ENCODE data around the gene TLCD2. TPM values are rescaled to one million over a fixed set of nuclear protein-coding genes. Genes with fewer than 3 reads are reported as not detected.
"Not testable (repeated sequence)": the region's sequence is repeated elsewhere in the genome, so short reads cannot be mapped to it uniquely, and the experiment has no call there.

TLCD2 gene
- total RNA-seq, 1 experiment from 2014 or later, result 0.32 TPM

DNA sequence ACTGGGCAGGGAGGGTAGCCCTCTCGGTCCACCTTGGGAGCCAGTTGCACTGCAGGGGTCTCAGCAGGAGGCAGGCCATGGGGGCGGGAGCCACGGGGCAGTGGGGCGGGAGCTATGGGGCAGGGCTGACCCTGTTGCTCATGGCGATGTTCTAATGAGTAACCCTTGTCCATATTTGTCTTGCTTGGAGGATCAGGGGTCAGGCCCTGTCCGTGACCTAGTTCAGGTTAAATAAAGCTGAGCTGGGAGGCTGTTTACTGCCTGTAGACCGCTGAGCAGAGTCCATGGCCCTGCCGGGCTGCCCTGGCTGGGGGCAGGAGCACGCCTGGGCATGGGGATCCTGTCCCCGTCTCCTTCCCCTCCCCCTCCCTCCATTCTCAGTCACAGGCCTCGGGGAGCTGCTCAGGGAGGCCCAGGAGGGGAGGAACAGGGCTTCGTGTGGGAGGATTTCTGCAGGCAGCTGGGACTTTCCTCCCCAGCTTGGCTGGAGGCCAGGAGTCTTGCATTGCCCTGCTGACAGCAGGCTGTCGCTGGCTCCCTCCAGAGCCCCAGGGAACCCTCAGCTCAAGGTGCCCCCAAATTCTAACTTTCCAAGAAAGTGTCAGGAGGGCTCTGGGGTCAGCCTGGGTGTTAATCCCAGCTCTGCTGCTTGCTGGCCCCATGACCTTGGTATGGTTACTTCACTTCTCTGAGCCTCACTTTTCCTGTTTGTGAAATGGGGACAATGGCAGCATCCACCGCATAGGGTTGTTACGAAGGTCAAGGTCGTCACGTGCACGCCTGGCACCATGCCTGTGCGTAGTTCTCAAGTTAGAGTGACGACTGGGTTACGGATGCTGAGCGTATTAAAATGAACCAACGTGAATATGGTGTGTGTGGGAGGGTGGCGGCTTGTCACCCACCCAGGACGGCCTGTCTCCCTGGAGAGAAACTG lies 26.4 kb upstream of the TLCD2 start:
- DNase-seq (ENCODE audit: low read depth), result peak; percentile 22

DNA sequence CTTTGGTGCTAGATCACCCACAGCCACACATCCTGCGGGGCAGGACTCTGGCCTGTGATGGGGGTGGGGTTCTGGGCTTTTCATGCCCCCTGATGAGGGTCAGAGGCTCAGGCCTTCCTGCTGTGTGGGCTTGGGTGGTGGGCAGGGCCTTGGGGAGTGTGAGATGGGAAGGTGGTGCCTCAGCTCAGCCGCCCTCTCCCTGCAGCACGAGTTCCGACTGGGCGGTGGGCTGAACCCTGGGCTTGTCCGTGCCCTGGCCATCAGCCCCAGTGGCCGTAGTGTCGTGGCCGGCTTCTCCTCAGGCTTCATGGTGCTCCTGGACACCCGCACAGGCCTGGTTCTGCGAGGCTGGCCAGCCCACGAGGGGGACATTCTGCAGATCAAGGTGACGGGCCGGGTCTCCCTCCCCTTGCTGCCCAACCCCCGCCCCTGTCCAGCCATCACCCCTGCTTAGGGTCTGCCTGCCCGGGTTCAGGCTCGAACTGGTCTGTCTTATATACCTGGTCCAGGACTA lies 25.7 kb upstream of the TLCD2 start:
- DNase-seq (ENCODE audit: low read depth), result no peak

DNA sequence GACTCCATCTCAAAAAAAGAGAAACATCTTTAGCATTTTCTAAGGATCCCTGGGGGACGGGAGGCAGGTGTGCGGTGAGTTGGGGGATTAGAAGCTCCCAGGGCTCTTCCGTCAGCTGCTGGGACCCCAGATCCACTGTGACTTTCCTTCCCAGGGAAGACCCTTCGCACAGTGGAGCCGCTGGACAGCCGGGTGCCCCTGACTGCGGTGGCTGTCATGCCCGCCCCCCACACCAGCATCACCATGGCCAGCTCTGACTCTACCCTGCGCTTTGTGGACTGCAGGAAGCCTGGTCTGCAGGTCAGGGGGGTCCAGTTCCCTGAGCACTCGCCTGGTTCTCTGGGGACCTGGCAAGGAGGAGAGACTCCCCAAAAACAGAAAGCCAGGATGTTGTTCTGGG lies 25.2 kb upstream of the TLCD2 start:
- DNase-seq (ENCODE audit: low read depth), result no peak

DNA sequence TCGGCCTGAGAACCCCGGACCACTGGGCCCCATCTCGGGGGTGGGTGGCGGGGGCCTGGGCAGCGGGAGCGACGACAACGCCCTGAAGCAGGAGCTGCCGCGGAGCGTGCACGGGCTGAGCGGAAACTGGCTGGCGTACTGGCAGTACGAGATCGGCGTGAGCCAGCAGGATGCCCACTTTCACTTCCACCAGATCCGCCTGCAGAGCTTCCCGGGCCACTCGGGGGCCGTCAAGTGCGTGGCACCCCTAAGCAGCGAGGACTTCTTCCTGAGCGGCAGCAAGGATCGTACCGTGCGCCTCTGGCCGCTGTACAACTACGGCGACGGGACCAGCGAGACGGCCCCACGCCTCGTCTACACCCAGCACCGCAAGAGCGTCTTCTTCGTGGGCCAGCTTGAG lies 23.6 kb upstream of the TLCD2 start:
- DNase-seq (ENCODE audit: low read depth), result no peak

DNA sequence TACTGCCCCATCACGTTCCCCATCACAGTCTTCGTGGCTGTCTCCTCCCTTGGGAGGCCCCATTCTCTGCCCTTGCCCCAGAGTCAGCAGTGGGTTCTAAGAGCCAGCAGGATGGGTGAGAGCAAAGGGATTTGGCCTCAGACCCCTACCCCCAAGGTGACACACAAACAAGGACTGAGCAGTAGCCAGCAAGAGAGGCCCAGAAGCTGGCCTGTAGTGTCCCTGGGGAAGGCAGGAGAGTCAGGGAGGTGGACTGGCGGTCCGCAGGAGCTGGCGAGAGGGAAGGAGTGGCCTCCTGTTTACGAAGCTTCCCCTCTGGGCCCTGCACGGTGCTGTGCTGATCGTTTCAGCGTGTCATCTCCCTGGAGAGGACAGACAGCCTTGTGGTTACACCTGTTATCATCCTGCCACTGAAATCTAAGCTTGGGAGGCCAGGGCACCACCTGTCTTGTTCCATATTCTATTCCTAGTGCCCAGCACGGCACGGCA lies 22.7 kb upstream of the TLCD2 start:
- DNase-seq (ENCODE audit: low read depth), result no peak

DNA sequence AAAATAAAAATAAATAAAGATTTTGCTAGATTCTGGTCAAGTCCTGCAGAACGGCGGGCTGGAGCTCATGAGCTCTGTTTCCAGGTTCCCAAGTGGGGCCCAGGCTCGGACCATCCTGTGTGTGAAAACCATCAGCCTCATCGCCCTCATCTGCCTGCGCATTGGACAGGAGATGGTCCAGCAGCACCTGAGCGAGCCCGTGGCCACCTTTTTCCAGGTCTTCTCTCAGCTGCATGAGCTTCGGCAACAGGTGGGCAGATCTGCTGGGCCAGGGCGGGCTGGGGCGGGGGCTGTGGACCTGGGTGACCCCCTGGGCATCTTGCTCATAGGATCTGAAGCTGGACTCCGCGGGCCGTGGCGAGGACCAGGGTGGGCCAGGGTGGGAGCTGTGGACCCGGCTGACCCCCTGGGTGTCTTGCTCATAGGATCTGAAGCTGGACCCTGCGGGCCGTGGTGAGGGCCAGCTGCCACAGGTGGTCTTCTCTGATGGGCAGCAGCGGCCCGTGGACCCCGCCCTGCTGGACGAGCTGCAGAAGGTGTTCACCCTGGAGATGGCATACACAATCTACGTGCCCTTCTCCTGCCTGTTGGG lies 22.2 kb upstream of the TLCD2 start:
- no peak for DNase-seq (ENCODE audit: low read depth)

DNA sequence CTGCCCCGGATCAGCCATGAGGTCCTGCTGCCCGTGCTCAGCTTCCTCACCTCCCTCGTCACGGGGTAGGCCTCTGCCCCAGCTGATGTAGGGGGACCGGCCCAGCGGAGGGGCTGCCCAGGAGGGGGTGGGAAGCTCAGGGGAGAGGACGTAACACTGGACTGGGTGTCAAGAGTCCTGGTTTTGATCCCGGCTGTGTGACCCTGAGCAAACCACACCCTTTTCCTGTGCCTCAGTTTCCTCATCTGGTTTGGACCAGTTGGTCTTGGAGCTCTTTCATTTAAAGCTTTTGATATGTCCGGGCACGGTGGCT lies 21.0 kb upstream of the TLCD2 start:
- no peak for DNase-seq (ENCODE audit: low read depth)

DNA sequence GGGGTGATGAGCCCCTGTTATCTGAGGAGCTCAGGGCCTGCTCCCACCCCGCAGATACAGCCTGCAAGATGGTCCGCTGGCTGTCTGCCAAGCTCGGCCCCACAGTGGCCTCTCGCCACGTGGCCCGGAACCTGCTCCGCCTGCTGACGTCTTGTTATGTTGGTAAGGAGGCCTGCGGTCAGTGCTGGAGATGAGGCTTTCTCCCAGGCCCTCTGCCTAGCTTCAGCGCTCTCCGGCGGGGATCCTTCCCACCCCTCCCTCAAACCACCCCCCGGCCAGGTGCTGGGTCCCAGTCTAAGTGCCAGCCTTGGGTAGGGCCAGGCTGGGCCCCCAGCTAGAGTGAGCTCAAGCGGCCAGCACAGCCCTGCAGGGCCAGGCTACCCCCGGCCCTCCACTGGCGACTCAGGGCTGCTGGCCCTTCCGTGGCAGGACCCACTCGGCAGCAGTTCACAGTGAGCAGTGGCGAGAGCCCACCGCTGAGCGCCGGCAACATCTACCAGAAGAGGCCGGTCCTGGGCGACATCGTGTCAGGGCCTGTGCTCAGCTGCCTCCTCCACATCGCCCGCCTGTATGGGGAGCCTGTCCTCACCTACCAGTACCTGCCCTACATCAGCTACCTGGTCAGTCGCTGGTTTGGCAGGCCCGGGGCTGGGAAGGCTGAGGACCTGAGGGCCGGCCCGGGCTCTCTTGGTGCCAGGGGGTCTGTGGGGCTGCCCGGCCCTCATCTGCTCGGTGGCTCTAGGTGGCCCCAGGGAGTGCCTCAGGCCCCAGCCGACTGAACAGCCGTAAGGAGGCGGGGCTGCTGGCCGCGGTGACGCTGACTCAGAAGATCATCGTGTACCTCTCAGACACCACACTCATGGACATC lies 20.4 kb upstream of the TLCD2 start:
- peak; percentile 46 for DNase-seq (ENCODE audit: low read depth)

DNA sequence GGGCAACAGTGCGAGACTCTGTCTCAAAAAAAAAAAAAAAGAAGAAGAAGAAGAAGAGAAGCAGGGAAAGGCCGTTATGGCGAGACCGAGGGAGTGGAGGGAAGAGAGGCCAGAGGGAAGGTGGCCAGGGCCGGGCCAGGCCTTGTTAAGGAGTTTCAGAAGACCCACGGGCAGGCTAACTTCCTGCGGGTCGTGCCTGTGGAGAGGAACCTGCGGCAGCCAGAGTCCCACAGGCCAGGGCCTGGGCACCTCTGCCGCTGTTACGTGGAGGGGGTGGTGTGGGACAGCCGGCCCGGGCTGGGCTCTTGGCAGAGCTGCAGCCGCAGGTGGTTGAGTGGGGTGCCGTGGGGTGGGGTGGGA lies 19.8 kb upstream of the TLCD2 start:
- no peak for DNase-seq (ENCODE audit: low read depth)

DNA sequence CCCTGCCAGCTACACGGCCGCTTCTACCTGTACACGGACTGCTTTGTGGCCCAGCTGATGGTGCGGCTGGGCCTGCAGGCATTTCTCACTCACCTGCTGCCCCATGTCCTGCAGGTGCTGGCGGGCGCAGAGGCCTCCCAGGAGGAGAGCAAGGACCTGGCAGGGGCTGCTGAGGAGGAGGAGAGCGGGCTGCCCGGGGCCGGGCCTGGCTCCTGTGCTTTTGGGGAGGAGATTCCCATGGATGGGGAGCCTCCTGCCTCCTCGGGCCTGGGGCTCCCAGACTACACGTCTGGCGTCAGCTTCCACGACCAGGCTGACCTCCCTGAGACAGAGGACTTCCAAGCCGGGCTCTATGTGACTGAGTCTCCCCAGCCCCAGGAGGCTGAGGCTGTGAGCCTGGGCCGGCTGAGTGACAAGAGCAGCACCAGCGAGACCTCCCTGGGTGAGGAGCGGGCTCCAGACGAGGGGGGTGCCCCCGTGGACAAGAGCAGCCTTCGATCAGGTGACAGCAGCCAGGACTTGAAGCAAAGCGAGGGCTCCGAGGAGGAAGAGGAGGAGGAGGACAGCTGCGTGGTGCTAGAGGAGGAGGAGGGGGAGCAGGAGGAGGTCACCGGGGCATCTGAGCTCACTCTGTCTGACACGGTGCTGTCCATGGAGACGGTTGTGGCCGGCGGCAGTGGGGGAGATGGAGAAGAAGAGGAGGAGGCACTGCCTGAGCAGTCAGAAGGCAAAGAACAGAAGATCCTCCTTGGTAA lies 17.9 kb upstream of the TLCD2 start:
- no peak for DNase-seq (ENCODE audit: low read depth)

DNA sequence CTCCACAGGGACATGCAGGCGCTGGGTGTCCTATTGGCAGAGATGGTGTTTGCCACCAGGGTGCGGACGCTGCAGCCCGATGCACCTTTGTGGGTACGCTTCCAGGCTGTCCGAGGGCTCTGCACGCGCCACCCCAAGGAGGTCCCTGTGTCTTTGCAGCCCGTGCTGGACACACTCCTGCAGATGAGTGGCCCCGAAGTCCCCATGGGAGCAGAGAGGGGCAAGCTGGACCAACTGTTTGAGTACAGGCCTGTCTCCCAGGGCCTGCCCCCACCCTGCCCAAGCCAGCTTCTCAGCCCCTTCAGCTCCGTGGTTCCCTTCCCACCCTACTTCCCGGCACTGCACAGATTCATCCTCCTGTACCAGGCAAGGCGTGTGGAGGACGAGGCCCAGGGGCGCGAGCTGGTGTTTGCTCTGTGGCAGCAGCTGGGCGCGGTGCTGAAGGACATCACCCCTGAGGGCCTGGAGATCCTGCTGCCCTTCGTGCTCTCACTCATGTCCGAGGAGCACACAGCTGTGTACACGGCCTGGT lies 17.1 kb upstream of the TLCD2 start:
- DNase-seq (ENCODE audit: low read depth), result no peak

DNA sequence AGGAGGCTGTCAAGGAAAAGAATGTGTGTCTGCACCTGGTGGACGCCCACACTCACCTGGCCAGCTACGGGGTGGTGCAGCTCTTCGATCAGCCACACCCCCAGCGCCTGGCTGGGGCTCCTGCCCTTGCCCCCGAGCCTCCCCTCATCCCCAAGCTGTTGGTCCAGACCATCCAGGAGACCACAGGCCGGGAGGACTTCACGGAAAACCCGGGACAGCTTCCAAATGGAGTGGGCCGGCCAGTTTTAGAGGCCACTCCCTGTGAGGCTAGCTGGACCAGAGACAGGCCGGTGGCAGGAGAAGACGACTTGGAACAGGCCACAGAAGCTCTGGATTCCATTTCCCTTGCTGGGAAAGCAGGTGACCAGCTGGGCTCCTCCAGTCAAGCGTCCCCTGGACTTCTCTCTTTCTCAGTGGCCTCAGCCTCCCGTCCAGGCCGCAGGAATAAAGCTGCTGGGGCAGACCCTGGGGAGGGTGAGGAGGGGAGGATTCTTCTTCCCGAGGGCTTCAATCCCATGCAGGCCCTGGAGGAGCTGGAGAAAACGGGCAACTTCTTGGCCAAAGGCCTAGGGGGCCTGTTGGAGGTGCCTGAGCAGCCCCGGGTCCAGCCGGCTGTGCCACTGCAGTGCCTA lies 16.6 kb upstream of the TLCD2 start:
- DNase-seq (ENCODE audit: low read depth), result no peak

DNA sequence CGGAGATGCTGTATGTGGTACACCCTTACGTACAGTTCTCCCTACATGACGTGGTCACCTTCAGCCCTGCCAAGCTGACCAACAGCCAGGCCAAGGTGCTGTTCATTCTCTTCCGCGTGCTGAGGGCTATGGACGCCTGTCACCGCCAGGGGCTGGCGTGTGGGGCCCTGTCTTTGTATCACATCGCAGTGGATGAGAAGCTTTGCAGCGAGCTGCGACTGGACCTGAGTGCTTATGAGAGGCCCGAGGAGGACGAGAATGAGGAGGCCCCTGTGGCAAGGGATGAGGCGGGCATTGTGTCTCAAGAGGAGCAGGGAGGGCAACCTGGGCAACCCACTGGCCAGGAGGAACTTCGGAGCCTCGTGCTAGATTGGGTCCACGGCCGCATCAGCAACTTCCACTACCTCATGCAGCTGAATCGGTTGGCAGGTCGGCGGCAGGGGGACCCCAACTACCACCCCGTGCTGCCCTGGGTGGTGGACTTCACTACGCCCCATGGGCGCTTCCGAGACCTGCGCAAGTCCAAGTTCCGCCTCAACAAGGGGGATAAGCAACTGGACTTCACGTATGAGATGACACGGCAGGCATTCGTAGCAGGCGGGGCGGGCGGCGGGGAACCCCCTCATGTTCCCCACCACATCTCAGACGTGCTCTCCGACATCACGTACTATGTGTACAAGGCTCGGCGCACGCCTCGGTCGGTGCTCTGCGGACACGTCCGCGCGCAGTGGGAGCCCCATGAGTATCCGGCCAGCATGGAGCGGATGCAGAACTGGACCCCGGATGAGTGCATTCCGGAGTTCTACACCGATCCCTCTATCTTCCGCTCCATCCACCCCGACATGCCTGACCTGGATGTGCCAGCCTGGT lies 15.7 kb upstream of the TLCD2 start:
- DNase-seq (ENCODE audit: low read depth), result no peak

DNA sequence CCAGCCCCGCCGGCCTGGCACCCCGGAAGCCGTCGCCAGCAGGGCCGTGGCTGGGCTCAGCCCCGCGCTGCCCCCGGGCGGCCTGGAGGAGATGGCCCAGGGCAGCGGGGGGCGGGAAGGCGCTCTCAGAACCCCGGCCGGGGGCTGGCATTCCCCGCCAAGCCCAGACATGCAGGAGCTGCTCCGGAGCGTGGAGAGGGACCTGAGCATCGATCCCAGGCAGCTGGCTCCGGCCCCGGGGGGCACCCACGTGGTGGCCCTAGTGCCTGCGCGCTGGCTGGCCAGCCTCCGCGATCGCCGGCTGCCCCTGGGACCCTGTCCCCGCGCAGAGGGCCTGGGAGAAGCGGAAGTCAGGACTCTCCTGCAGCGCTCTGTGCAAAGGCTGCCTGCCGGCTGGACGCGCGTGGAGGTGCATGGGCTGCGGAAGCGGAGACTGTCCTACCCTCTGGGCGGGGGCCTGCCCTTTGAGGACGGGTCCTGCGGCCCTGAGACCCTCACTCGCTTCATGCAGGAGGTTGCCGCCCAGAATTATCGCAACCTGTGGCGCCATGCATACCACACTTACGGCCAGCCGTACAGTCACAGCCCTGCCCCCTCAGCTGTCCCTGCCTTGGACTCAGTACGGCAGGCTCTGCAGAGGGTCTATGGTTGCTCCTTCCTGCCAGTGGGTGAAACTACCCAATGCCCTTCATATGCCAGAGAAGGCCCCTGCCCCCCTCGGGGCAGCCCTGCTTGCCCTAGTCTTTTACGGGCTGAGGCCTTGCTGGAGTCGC lies 14.9 kb upstream of the TLCD2 start:
- DNase-seq (ENCODE audit: low read depth), result no peak

DNA sequence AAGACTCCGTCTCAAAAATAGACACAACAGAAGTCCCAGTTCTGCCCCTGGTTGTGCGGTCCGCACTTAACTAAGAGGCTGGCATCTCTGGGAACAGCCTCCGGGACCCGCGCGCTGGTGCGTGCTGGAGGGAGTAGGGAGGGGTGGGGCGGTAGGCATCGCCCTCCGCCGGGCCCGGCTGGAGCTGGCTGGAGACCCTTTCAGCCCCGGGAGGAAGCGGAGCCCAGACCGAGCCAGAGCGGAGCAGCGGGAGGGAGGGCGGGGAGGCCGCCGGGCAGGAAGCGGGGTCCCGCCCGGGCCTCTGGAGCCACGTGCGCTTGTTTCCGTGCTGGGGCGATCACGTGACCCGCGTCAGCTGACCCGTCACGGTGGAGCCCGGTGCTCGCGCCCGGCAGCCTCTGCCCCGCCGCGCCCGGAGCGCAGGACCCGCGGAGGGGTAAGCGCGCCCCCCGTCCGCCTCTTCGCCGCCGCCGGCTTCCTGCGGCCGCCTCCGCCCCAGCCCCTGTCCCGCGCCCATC lies 14.2 kb upstream of the TLCD2 start, which contains the start of gene WDR81:
WDR81 (plus strand) TSS at position 354 of the 518 bp plus-strand sequence. CDS start 256 bp downstream, outside the sequence.
- DNase-seq (ENCODE audit: low read depth), result peak; percentile 72

DNA sequence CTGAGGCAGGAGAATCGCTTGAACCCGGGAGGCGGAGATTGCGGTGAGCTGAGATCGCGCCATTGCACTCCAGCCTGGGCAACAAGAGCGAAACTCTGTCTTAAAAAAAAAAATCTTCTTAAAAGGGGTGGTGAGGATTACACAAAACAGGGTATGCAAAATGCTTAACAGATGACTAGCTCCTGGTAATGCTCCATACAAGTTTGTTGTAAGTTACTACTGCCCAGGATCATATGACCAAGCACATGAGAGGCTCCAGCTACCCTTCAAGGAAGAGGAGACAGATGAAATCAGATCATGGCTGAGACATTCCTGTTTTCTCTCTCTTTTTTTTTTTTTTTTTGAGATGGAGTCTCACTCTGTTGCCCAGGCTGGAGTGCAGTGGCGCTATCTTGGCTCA lies 11.8 kb upstream of the TLCD2 start:
- not testable (repeated sequence) for DNase-seq (ENCODE audit: low read depth)

DNA sequence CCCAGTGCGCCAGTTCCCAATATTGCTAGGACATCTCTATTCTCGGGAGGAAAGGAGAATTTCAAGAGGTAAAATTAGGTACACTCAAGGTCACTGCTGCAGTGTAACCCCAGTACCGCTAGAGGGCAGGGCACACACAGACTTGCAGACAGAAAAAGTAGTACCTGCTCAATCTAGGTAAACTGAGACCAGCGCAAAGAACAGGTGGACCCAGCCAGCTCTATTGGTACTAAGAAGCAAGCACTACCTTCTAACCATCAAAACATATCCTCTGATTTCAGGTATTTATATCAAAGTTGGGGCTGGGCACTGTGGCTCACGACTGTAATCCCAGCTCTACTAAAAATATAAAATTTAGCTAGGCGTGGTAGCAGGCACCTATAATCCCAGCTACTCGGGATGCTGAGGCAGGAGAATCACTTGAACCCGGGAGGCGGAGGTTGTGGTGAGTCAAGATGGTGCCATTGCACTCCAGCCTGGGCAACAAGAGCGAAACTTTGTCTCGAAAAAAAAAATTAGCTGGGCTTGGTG lies 10.7 kb upstream of the TLCD2 start:
- DNase-seq (ENCODE audit: low read depth), result peak; percentile 52
